NCI-H1105 treated with DMSO at 0.1 percent for 48 hours (cell line): ENCODE data around the gene CAPN12.
"Not testable (repeated sequence)": the region's sequence is repeated elsewhere in the genome, so short reads cannot be mapped to it uniquely, and the experiment has no call there.

Experiments used
- DNase-seq: peaks from one replicate; lab custom pipeline; 2025; lab: John Stamatoyannopoulos, UW

Gene CAPN12

GRCh38 chr19:38770228-38770948 lies 26.1 kb upstream of the CAPN12 start:
- not testable (repeated sequence) for DNase-seq

DNA sequence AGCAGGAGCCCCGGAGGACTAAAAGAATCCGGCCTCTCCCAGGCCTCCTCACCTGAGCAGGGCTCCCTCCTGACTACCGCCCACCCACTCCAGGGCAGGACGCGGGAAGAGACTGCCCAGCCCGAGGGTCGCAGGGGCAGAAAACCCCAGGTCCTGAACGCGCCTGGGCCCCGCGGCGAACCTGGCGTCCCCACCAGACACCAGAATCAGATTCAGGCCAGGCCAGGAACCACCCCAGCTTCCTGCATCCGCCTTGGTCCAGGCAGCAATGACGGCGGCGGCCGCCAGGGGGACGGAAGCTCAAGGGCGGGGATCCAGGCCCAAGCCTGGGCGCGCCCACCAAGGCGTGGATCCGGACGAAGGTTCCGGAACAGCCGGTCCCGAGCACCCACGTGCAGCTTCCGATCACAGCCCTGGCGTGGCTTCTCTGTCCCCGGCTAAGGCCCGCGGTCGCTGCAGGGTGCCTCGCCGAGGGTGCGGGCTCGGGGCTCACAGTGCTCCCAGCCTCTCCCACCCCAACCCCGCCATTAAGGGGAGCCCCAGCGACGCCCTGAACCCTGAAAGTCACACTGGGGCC lies 25.4 kb upstream of the CAPN12 start:
- DNase-seq: no peak

DNA sequence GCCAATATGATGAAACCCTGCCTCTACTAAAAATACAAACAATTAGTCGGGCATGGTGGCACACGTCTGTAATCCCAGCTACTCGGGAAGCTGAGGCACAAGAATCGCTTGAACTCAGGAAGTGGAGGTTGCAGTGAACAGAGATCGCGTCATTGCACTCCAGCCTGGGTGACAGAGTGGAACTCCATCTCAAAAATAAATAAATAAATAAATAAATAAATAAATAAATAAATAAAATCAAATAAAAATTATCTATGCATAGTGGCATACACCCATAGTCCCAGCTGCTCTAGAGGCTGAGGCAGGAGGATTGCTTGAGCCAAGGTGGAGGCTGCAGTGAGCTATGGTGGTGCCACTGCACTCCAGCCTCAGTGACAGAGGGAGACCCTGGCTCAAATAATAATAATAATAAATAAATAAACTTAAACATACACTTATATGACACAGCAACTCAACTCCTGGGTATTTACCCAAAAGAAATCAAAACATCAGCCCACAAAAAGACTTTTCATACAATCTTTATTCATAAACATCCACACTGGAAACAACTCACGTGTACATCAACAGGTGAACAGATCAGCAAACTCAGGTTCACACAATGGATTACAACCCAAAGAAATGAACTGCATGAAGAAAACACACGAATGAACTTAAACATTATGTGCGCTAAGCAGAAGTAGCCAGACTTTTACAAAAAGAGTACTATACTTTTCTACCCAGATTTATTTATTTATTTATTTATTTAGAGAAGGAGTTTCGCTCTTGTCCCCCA lies 22.2 kb upstream of the CAPN12 start:
- no peak for DNase-seq

DNA sequence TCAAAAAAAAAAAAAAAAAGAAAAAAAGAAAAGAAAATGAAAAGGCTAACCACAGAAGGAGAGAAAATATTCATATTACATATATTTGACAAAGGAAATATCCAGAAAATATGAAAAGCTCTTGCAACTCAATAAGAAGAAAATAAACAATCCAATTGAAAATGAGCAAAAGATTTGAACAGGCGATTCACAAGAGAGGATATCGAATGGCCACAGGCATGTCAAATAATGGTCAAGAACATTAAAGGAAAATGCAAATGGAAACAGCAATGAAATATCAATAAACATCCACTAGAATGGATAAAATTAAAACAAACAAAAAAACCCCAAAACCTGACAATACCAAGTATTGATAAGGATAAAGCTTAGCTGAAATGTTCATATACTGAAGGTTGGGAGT lies 20.9 kb upstream of the CAPN12 start:
- DNase-seq: no peak

DNA sequence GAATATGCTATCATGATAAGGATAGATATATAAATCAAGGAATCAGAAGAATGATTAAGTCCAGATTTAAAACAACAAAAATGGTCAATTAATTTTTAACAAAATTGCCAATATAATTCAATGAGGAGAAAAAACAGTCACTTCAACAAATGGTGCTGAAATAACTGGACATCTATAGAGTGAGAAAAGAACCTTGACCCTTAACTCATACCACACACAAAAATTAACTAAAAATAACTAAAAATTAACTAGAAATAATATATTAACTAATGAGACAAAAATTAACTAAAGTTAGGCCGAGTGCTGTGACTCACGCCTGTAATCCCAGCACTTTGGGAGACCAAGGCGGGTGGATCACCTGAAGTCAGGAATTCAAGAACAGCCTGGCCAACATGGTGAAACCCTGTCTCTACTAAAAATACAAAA lies 19.5 kb upstream of the CAPN12 start:
- DNase-seq: no peak

DNA sequence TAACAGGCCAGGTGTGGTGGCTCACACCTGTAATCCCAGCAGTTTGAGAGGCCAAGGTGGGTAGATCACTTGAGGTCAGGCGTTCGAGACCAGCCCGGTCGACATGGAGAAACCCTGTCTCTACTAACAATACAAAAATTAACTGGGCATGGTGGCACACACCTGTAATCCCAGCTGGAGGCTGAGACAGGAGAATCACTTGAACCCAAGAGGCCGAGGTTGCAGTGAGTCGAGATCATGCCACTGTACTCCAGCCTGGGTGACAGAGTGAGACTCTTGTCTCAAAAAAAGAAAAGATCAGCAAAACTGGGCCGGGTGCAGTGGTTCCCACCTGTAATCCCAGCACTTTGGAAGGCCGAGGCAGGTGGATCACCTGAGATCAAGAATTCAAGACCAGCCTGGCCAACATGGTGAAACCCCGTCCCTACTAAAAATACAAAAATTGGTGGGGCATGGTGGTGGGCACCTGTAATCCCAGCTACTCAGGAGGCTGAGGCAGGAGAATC lies 17.7 kb upstream of the CAPN12 start:
- not testable (repeated sequence) for DNase-seq

GRCh38 chr19:38760805-38761517 lies 16.7 kb upstream of the CAPN12 start:
- not testable (repeated sequence) for DNase-seq

DNA sequence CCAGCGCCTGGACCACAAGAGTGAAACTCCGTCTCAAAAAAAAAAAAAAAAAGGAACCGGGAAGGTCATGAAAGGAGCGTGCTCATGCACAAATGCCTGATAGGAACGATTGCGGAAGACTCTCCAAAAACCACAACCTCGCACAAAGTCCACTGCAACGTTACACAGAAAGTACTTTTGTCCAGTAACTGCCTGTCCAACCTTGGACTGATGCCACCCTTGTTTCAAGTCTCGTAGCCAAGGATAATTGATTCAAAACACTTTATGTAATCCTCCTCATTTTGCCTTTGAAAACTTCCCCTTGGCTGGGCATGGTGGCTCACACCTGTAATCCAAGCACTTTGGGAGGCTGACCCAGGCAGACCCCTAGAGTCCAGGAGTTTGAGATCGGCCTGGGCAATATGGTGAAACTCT lies 15.3 kb upstream of the CAPN12 start:
- no peak for DNase-seq

- not testable (repeated sequence) for DNase-seq
These were observed 9.9 kb upstream of the CAPN12 start for GRCh38 chr19:38754196-38754595.

GRCh38 chr19:38753783-38754182 lies 9.5 kb upstream of the CAPN12 start:
- DNase-seq: not testable (repeated sequence)

- DNase-seq: no peak
These were observed 1.0 kb upstream of the CAPN12 start for GRCh38 chr19:38745316-38745715.

- DNase-seq: no peak
These were observed 600 bp upstream of the CAPN12 start for GRCh38 chr19:38744874-38745273.

DNA sequence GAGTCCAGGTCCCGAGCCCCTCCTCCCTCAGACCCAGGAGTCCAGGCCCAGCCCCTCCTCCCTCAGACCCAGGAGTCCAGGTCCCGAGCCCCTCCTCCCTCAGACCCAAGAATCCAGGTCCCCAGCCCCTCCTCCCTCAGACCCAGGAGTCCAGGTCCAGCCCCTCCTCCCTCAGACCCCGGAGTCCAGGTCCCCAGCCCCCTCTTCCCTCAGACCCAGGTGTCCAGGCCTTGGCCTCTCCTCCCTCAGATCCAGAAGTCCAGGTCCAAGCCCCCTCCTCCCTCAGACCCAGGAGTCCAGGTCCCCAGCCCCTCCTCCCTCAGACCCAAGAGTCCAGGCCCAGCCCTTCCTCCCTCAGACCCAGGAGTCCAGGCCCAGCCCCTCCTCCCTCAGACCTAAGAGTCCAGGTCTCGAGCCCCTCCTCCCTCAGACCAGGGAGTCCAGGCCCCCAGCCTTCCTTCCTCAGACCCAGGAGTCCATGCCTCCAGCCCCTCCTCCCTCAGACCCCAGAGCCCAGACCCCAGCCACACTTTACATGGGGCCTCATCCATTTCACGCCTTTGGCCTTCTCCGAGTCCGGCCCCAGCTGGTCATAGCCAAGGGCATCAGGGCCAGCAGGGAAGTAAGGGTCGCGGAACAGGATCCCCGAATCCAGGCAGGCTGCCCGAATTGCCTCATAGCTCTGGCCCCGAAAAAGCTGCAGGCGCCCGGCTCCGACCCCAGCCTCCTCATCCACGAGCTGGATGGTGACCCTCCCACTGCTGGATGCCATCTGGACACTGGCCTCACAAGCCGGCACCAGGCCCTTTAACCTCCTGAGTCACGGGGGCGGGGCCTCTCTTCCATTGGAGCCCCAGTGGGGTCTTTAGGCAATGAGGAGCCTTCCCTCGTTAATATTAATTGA lies 628 bp downstream of the CAPN12 start:
- no peak for DNase-seq

GRCh38 chr19:38742906-38743305 lies 1.4 kb downstream of the CAPN12 start:
- DNase-seq: no peak

GRCh38 chr19:38742296-38742695 lies 2.0 kb downstream of the CAPN12 start:
- DNase-seq: no peak

DNA sequence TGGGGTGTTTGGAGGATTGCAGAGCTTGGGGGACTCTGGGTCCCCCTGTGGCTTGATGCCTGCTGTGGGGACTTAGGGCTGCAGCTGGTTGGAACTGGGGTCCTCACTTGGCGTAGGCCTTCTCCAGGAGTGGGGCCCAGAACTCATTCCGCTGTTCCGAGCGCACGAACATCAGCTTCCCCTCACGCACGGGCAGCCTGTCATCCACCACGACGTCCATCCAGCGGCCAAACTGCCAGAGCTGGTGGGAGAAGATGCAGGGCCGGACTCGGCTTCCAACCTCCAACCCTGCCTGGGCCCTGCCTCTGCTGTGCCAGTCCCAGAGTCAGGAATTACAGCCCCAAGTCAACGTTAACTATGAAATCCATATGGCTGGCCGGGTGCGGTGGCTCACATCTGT lies 2.6 kb downstream of the CAPN12 start:
- no peak for DNase-seq

GRCh38 chr19:38740932-38741331 lies 3.3 kb downstream of the CAPN12 start:
- no peak for DNase-seq

GRCh38 chr19:38740257-38740592 lies 4.0 kb downstream of the CAPN12 start:
- DNase-seq: no peak

GRCh38 chr19:38739440-38740256 lies 4.6 kb downstream of the CAPN12 start:
- DNase-seq: no peak
